ENCODE results near the gene DOCK2.
"Not testable (repeated sequence)": the region's sequence is repeated elsewhere in the genome, so short reads cannot be mapped to it uniquely, and the experiment has no call there.

The DOCK2 gene

GRCh38 chr5:170080217-170080616 lies 443.1 kb downstream of the DOCK2 start:
- FAIRE-seq (no peak), DNase-seq (ENCODE audit: insufficient read length, low spot score) (no peak)
- TF ChIP-seq POLR2A (IDR thresholded peaks at IDR 0.05; ENCODE audit: low read depth, low read length) = no peak

DNA sequence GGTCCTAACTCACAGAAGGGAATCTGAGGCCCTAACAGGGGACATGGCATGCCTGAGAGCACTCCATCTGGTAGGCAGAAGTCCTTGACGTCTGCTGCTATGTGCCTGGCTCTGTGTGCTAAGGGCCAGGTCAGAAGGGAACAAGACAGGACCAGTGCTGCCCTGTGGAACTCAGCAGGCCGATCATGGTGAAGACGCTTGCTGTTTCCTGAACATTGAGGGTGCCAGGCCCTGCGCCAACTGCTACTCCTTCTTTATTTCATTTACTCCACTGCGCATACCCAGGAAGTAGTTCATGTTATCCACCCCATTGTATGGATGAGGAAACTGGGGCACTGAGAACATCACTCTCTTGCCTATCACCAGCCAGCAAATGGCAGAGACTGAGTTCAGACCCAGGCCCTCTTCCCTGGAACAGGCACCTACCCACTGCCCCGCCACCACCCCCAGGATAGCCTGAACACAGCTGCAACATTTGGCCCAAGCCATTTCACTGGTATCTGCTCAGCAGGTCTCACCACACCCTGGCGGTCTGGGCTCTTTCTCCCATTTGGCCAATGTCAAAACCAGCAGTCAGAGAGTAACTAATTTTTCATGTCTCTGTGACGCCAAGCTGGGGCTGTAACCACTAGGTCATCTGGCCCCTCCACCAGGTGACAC lies 443.8 kb downstream of the DOCK2 start:
- FAIRE-seq (no peak), DNase-seq (ENCODE audit: insufficient read length, low spot score) (no peak)
- TF ChIP-seq POLR2A (IDR thresholded peaks at IDR 0.05; ENCODE audit: low read depth, low read length) = no peak

- FAIRE-seq = no peak
- no peak for TF ChIP-seq POLR2A (IDR thresholded peaks at IDR 0.05; ENCODE audit: low read depth, low read length)
- DNase-seq (ENCODE audit: insufficient read length, low spot score) = no peak
These were observed 444.5 kb downstream of the DOCK2 start for GRCh38 chr5:170081616-170082015.

- no peak for TF ChIP-seq POLR2A (IDR thresholded peaks at IDR 0.05; ENCODE audit: low read depth, low read length)
- DNase-seq (ENCODE audit: insufficient read length, low spot score) = no peak
- no peak for FAIRE-seq
These were observed 445.6 kb downstream of the DOCK2 start for GRCh38 chr5:170082701-170083100.

DNA sequence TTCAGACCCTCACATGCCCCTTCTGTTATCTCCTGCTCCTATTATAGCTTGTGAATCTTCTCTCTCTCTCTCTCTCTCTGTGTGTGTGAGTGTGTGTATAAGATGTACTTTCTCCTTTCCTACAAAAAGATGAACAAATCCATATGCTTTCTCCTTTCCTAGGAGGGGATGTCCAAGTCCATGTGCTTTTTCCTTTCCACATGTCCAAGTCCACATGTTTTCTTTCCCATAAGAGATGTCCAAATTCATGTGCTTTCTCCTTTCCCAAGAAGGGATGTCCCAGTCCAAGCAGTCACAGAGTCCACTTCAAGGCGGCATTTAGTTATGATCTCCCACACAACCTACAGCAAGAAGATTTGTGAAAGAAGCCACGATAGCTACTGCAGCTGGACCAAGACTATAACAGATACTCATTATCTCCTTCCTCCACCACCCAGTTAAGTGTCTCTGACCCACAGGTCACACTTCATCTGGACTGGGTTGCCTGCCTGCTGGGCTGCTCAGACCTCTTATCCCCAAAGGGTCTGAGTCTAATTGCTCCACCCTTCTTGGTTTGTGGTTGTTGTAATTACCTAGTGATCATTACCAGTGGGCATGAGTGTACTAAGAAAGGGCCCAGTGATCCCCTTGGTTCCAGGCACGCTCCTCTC lies 450.2 kb downstream of the DOCK2 start:
- DNase-seq (ENCODE audit: insufficient read length, low spot score) (no peak), FAIRE-seq (no peak)
- TF ChIP-seq POLR2A (IDR thresholded peaks at IDR 0.05; ENCODE audit: low read depth, low read length) = no peak

- no peak for FAIRE-seq
- TF ChIP-seq POLR2A (IDR thresholded peaks at IDR 0.05; ENCODE audit: low read depth, low read length) = no peak
- DNase-seq (ENCODE audit: insufficient read length, low spot score) = no peak
These were observed 455.5 kb downstream of the DOCK2 start for GRCh38 chr5:170092455-170093101.

- not testable (repeated sequence) for FAIRE-seq; DNase-seq (ENCODE audit: insufficient read length, low spot score)
These were observed 457.3 kb downstream of the DOCK2 start for GRCh38 chr5:170094329-170094728.

- no peak for DNase-seq (ENCODE audit: insufficient read length, low spot score)
- FAIRE-seq = no peak
- no peak for TF ChIP-seq POLR2A (IDR thresholded peaks at IDR 0.05; ENCODE audit: low read depth, low read length)
These were observed 458.6 kb downstream of the DOCK2 start for GRCh38 chr5:170095646-170096045.

GRCh38 chr5:170097934-170098333 lies 460.9 kb downstream of the DOCK2 start:
- FAIRE-seq (no peak), DNase-seq (ENCODE audit: insufficient read length, low spot score) (no peak)

DNA sequence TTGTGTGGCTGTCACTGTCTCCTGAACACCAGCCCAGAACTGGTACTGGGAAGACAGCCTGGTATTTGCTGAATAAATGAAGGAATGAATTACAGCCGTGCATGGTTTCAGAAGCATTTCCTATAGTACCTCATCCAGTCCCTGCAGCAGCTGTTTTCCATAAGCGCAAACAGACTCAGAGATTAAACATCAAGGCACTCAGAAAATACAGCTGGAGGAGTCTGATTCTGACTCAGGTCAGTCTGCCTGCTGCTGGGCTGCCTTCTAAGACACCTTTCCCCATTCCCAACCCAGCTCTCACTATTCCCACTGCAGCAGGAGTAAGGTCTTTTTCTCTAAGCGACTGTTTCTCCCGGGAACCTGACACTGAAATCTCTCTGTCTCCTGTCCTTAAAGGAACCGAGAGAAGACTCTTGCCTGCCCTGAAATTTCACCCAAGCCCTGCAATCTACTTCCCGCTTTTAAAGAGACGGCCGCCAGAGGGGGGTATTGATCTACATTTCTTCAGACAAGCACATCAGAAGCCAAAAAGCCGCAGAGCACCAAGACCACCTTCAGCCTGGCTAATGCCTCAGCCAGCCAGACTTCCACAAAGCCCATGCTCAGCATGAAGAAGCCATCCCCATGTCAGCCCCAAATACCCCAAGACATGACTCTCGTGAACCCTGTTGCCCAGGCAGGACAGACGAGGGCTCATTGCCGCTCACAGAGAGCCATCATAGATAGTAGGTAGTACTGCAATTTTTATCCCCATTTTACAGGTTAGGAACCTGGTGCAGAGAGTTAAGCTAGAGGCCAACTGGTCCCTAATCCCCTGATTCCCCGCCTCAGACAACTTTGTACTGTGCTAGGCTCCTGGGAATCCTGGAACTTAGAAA lies 463.2 kb downstream of the DOCK2 start:
- TF ChIP-seq POLR2A (IDR thresholded peaks at IDR 0.05; ENCODE audit: low read depth, low read length) = no peak
- FAIRE-seq (no peak), DNase-seq (ENCODE audit: insufficient read length, low spot score) (peak; percentile 55)

More at GRCh38 chr5:170097934-170098333, 460.9 kb downstream of the DOCK2 start:
- no peak for TF ChIP-seq POLR2A (IDR thresholded peaks at IDR 0.05; ENCODE audit: low read depth, low read length)

GRCh38 chr5:170103447-170103846 lies 466.4 kb downstream of the DOCK2 start:
- FAIRE-seq = no peak
- no peak for TF ChIP-seq POLR2A (IDR thresholded peaks at IDR 0.05; ENCODE audit: low read depth, low read length)
- DNase-seq (ENCODE audit: insufficient read length, low spot score) = no peak

GRCh38 chr5:170104299-170104698 lies 467.2 kb downstream of the DOCK2 start:
- FAIRE-seq (no peak), DNase-seq (ENCODE audit: insufficient read length, low spot score) (no peak)
- TF ChIP-seq POLR2A (IDR thresholded peaks at IDR 0.05; ENCODE audit: low read depth, low read length) = no peak

DNA sequence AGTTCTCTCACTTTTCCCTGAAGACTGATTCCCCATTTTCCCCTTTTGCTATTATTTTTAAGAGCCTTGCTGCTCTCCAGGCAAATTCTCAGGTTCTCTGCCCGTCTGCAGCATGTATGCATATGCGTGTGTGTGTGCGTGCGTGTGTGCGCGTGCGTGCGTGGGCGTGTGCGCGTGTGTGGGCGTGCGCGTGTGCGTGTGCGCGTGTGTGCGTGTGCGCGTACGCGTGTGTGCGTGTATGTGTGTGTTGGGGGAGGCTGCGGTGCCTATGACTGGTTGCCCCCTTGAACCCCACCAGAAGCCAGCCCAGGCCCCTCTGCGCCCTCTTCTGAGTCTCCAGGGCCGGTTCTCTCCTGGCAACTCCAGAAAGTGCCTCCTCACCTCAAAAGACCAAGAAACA lies 467.6 kb downstream of the DOCK2 start:
- no peak for DNase-seq (ENCODE audit: insufficient read length, low spot score)
- no peak for TF ChIP-seq POLR2A (IDR thresholded peaks at IDR 0.05; ENCODE audit: low read depth, low read length)

More for the DNA sequence above, 467.6 kb downstream of the DOCK2 start:
- FAIRE-seq = no peak
